ENCODE data around the gene TLX3. TPM values are rescaled to one million over a fixed set of nuclear protein-coding genes. Genes with fewer than 3 reads are reported as not detected.

The TLX3 gene
- total RNA-seq, 1 experiment from 2014 or later: not detected

- 0 out of 2 replicates have a peak, but pooled peaks have one; percentile 4 for TF ChIP-seq USF2 (CRISPR knock-in tag; IDR thresholded peaks at IDR 0.05)
- peak; percentile 97 for TF ChIP-seq ZBTB21 (CRISPR knock-in tag; IDR thresholded peaks at IDR 0.05; ENCODE audit: borderline replicate concordance)
- no peak for TF ChIP-seq GABPB1 (CRISPR knock-in tag; IDR thresholded peaks at IDR 0.05)
Measured at GRCh38 chr5:171312129-171312974, 3.3 kb downstream of the TLX3 start (continued).

GRCh38 chr5:171313481-171314206 is 4.6 kb downstream of the TLX3 start:
- CTCF ChIA-PET: no interaction called here
- no peaks in the 10 kb centered on the region for H3K36me3 Mint-ChIP-seq
- DNase-seq (ENCODE audit: low spot score): peak; percentile 36
- ATAC-seq: no peak
- H3K4me1 Mint-ChIP-seq: peaks cover 53% of the 10 kb centered on the region
- H3K4me3 Mint-ChIP-seq: peak overlapping the region; percentile 63
- no peak overlapping the region for H3K27ac Mint-ChIP-seq
- no peak for TF ChIP-seq ELF4 (CRISPR knock-in tag; IDR thresholded peaks at IDR 0.05; ENCODE audit: low read depth)
- TF ChIP-seq IRF1 (CRISPR knock-in tag; IDR thresholded peaks at IDR 0.05): no peak
- no peak for TF ChIP-seq RORB (CRISPR knock-in tag; IDR thresholded peaks at IDR 0.05)
- TF ChIP-seq NFATC4 (CRISPR knock-in tag; IDR thresholded peaks at IDR 0.05): no peak
- TF ChIP-seq PREB (CRISPR knock-in tag; IDR thresholded peaks at IDR 0.05; ENCODE audit: borderline replicate concordance): no peak
- no peak for TF ChIP-seq FOXK1 (CRISPR knock-in tag; IDR thresholded peaks at IDR 0.05)
- TF ChIP-seq E2F5 (CRISPR knock-in tag; IDR thresholded peaks at IDR 0.05): no peak
- no peak for TF ChIP-seq ETV6 (CRISPR knock-in tag; IDR thresholded peaks at IDR 0.05)
- no peak for TF ChIP-seq ZSCAN18 (CRISPR knock-in tag; IDR thresholded peaks at IDR 0.05)
- TF ChIP-seq E2F4 (CRISPR knock-in tag; IDR thresholded peaks at IDR 0.05; ENCODE audit: borderline replicate concordance, low read depth): no peak
- TF ChIP-seq NFE2L1 (CRISPR knock-in tag; IDR thresholded peaks at IDR 0.05): no peak
- no peak for TF ChIP-seq STAT6 (CRISPR knock-in tag; conservative IDR thresholded peaks at IDR 0.05; ENCODE audit: low read depth)
- TF ChIP-seq USF2 (CRISPR knock-in tag; IDR thresholded peaks at IDR 0.05): no peak
- no peak for TF ChIP-seq ATF2 (CRISPR knock-in tag; IDR thresholded peaks at IDR 0.05; ENCODE audit: borderline replicate concordance, low read depth)
- no peaks in the 10 kb centered on the region for H3K9me3 Mint-ChIP-seq
- peaks cover 98% of the 10 kb centered on the region for H3K27me3 Mint-ChIP-seq (ENCODE audit: low read depth)
- POLR2A ChIA-PET: no interaction called here

Data from WTC11 (cell line).